Stimulated activated CD4-positive, alpha-beta T cell treated with anti-CD3 and anti-CD28 coated beads, Interleukin-4, amount 100 ng/mL, for 48 hours (primary cell): Measurements from ENCODE around the gene TMEM248.
A peak's percentile ranks its signal among the peaks of the same experiment; 100 is the strongest.
"Not testable (repeated sequence)": the region's sequence is repeated elsewhere in the genome, so short reads cannot be mapped to it uniquely, and the experiment has no call there.

ENCODE experiments used
- DNase-seq, 2 donors: peaks; one replicate each; pipeline ENCODE4 v3.0.0-alpha.2; 2020; ENCODE audit warnings: low read depth in 2 of 2

The TMEM248 gene

DNA sequence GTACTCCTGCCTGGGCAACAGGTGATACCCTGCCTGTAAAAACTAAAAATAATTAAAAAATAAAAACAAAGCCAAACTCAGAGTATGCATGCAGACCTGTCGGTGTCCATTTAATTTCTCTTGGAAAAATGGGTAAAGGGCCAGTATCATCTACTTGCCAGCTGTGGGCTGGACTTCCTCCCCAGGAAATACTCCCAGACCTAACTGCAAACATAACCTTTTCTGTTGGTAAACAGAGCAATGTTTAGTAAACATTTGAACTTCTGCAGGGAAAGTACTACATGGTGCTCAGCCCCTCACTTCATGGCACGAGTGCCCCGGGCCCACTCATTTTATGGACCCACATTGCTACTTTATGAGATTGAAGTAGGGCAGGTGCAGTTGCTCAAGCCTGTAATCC, 10.2 kb upstream of the TMEM248 start:
- DNase-seq: no peak

DNA sequence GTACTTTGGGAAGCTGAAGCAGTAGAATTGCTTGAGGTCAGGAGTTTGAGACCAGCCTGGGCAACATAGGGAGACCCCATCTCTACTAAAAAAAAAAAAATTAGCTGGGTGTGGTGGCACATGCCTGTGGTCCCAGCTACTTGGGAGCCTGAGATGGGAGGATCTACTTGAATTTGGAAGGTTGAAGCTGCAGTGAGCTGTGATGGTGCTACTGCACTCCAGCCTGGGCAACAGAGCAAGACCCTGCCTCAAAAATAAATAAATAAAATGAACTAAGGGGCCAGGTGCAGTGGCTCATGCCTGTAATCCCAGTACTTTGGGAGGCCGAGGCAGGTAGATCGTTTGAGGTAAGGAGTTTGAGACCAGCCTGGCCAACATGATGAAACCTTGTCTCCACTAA, 9.8 kb upstream of the TMEM248 start:
- DNase-seq: not testable (repeated sequence)

DNA sequence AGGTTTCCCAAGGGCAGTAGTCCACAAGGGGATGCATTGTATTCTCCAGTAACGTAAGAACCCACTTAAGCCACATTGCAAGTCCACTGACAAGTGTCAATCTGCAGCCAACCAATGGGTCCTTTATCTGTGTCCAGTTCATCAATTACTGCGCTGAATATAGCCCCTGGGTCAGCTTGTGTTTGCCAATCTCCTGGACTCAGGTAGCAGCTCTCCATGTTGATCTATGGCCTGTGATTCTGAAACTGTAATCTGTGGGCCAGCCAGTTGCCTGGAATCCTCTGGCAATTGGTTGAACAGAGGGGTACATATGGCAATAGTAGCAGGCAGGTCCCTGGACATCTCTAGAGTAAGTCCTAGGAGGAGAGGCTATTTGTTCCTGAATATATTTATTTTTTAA, 8.8 kb upstream of the TMEM248 start:
- no peak for DNase-seq

DNA sequence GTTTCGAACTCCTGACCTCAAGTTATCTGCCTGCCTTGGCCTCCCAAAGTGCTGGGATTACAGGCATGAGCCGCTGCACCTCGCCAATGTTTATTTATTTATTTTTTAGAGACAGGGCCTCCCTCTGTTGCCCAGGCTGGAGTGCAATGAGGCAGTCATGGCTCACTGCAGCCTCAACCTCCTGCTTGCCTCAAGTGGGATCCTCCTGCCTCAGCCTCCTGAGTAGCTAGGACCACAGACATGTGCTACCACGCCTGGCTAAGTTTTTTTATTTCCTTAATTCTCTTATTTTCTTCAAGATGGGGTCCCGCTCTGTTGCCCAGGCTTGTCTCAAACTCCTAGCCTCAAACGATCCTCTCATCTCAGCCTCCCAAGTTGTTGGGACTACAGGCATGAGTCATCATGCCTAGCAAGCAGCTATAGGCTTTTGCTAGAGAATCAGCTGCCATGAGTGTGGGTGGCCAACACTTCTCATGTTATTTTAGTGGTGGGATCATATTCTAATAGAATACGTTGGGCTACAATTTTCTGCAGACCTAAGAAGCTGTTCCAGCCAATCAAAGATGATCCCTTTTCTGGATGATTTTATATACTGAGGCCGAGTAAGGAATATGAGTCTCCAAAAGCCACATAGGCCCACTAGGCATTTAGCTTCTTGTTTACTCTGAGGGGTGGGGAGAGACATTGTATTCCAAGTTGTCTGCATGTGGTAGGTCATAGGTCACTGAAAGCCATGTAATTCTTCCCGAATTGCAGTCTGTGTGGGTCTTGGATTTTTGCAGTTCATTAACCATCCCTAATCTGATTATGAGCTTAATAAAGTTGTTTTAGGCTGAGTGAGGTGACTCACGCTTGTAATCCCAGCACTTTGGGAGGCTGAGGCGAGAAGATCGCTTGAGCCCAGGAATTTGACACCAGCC, 7.6 kb upstream of the TMEM248 start:
- DNase-seq: no peak

DNA sequence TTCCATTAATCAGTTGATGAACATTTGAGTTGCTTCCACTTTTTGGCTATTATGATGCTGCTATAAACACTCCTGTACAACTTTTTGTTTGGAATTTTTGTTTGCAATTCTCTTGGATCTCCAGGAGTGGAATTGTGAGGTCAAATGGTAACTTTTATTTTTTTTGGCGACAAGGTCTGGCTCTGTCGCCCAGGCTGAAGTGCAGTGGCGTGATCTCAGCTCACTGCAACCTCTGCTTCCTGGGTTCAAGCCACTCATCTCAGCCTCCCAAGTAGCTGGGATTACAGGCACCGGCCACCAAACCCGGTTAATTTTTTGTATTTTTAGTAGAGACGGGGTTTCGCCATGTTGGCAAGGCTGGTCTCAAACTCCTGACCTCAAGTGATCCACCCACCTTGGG, 3.1 kb upstream of the TMEM248 start:
- DNase-seq: not testable (repeated sequence)

DNA sequence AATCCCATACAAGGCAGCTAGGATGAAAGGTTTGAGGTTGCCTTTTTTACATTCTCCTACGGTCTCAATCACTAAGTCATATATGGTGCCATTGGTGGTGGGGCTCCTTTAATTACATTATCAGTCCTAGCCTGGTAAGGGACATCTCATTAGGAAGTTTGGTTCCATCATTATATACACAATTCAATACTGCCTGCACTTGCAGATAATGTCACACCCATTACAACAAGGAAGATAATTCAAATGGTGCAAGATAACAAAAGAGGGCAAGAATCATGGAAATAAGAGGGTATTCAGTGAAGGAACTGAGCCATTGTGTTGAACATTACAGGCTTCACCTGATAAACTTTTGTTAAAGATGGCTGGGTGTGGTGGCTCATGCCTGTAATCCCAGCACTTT, 1.7 kb upstream of the TMEM248 start:
- DNase-seq: no peak

DNA sequence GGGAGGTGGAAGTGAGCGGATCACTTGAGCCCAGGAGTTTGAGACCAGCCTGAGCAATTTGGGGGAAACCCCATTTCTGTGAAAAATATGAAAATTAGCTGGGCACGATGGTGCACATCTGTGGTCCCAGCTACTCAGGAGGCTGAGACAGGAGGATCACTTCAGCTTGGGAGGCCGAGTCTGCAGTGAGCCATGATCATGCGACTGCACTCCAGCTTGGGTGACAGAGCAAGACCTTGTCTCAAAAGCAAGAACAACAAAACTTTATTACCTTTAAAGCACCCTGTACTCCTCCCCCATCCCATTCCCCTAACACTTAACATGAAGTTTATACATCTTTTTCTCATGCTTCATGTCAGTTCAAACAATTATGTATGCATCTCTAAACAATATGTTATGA, 1.3 kb upstream of the TMEM248 start:
- no peak for DNase-seq

DNA sequence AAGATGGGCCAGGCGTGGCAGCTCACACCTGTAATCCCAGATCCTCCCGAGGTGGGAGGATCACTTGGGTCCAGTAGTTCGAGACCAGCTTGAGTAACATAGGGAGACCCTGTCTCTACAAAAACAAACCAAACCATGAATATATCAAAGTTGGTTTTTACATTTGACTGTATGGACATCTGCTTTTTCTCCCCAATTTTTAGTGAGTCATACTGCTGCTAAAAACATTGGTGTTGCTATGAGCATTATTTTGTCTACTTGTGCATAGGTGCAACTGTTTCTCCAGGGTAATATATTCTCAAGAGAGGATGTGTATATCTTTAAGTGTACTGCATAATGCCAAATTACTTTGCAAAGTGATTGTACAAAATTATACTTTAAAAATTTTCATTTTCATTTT, 769 bp upstream of the TMEM248 start:
- DNase-seq: no peak

DNA sequence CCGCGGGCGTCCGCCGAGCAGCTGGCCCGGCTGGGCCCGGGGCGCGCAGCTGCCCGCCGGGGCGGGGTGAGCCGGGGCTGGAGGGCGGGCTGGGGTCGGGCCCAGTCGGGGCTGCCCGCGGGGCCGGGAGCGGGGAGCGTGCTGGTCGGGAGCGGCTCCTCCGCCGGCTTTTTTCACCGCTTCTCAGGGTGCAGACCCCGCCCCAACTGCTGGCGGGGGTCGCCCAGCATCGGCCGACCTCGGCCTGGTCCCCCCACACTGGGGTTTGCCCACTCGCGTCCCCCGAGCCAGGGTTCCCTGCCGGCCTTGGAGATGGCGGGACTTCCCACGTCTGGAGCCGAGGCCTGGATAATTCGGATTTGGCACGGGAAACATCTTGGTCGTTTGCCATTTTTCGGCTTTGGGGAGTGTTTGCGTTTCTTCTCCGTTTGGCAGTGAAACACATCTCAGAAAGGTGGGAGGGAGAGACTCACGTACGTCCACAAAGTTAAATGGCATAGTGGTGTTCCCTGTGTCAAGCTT, 432 bp downstream of the TMEM248 start:
- DNase-seq: no peak

DNA sequence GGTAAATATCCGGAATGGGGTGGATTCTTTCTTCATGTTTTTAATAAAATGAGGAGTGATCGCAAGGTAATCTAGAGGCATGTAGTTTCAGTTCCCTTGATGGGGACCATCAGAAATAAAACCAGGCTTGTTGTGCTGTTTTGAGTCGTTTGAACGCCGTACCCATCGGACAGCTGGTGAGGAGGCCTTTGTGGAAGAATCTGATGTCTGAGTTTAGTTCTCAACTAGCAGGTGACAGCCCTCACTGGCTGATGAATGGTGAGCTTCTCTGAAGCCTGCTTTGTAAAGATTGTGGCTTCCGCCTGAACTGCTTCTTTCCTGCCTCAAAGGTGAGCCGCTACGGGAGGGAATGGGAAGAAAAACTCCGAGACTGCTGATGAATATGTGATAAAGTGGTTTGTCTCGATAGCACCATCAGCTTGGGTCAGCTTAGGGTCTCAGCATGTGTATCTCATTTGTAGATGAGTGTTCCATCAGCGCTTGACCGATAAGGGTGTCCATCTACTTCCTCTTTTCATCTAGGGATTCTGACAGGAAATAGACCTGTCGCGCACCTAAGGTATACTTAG, 977 bp downstream of the TMEM248 start:
- peak in 1 of 2 donors; percentile 4 for DNase-seq

DNA sequence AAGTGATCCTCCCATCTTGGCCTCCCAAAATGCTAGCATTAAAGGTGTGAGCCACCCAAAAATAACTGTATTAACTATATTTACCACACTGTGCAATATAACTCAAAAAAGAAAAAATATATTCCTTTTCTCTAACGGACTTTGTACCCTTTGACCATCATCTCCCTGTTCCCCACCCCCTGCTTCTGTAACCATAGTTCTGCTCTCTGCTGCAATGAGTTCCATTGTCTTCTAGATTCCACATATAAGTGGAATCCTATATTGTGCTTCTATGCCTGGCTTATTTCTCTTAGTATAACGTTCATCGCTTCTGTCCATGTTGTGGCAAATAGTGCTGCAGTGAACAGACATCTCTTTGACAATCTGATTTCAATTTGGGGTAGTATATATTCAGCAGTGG, 4.2 kb downstream of the TMEM248 start:
- no peak for DNase-seq

DNA sequence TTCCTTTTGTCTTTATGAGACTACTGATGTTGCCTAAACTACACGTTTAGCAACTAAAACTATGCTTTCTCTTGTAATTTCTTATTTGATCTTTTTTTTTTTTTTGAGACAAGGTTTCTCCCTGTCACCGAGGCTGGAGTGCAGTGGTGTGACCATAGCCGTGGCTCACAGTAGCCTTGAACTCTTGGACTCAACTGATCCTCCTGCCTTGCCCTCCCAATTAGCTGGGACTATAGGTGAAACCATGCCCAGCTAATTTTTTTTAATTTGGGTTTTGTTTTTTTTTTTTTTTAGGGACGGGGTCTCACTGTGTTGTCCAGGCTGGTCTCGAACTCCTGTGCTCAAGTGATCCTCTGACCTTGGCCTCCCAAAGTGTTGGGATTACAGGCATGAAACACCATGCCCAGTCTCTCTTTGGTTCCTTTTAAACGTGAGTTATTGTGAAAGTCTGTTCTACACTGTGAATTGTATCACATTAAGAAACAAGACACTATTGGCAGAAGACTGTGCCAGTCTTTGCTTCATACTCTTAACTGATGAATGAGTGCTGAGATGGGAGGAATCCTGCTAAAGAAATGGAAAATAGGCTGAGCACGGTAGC, 6.4 kb downstream of the TMEM248 start:
- no peak for DNase-seq

DNA sequence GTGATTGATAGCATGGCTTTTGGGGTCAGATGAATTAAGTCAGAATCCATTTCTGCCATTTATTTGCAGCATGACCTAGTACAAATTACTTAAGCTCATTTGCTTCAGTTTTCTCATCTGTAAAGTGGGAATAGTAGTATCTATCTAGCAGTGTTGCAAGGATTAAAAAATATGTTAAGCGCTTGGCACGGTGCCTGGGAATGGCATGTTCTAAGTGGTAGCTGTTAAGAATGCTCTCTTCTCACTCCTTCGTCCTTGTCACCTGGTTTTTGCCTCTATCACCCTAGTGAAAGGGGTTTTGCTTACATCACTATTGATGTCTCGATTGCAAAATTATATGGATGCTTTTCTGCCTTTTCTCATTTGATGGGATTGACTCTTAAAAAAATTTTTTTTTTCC, 7.4 kb downstream of the TMEM248 start:
- DNase-seq: no peak

DNA sequence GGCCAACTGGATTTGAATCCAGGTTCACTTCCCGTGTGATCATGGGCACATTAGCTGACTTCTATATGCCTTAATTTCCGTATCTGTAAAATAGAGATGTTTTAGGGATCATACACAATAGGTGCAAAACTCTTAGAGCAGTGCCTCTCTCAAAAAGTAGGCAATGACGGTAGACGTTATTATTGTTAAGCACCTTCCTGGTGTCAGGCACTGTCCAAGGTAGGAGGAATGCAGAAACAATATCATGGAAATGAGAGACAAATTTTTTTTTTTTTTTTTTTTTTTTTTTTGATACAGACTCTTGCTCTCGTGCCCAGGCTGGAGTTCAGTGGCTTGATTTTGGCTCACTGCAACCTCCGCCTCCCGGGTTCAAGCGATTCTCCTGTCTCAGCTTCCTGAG, 8.1 kb downstream of the TMEM248 start:
- no peak for DNase-seq

DNA sequence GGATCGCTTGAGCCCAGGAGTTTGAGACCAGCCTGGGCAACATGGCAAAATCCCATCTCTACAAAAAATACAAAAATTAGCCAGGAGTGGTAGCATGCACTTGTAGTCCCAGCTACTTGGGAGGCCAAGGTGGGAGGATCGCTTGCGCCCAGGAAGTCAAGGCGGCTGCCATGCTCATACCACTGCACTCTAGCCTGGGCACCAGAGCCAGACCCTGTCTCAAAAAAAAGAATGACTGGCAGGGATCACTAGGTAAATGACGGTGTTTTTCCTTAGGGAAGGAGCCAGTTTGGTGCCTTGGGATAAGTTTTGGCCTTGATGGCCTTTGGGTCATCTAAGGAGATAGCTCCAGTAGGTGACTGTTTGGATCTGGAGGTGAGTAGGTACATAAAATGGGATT, 8.9 kb downstream of the TMEM248 start:
- no peak for DNase-seq

DNA sequence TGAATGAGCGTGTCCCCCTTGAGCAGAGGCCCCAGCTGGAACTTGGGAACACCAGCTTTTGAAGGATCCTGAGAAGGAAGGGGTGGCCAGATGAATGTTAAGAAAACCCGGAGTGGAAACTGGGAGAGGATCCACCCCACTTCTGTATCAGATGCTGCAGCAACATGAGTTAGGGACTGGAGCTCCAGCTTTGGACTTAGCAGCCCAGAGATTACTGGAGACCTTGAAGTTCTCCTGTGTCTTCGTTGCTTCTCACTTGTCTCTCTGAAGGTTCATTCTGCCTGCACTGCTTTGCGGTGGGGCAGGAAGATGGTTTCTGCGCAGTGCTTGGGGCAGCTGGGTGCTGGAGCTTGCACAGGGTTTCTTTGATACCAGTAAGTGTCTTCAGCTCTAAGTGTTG, 9.3 kb downstream of the TMEM248 start:
- no peak for DNase-seq

DNA sequence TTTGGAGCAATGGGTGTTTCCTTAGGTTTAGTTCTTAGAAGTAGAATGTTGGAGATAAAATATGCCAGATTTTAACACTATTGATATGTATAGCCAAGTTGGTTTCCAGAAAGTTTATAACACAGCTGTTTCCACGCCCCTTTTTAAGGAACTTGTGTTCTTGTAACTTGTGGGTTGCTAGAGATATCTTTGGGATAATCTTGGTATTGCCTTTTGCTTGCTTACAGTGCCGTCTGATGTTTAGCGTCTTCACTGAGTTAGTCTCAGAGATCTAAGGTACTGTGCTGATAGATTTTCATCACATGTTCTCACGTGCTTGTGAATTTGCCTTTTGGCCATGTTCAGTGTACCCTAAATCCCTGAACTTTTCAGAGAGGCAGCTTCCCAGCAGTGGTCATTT, 12.4 kb downstream of the TMEM248 start:
- DNase-seq: no peak

DNA sequence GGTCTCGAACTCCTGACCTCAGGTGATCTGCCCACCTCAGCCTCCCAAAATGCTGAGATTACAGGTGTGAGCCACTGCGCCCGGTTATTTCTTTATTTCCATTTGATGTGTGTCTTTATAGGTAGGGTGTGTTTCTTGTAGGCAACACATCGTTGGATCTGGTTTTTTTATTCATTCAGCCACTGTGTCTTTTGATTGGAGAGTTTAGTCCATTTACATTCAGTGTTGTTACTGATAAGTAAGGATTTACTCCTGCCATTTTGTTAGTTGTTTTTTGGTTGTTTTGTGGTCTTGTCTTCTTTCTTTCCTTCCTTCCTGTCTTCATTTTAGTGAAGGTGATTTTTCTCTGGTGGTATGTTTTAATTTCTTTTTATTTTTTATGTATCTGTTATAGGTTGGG, 16.9 kb downstream of the TMEM248 start:
- DNase-seq: no peak

DNA sequence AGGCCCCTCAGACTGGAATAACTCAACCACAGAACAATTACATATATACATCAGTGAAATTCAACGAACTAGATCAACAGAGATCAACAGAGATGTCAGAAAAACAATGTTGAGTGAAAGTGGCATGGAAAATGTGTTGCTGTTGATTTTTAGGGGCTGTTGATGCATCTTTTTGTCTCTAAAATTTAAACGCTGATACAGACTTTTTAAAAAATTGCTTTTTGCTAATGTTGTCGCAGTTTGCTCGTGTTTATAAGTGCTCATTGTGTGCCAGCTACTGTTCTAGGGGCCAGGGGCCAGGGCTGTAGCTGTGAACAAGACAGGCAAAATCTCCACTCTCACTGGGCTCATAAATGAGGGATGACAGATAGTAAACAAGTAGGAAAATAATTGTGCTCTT, 18.3 kb downstream of the TMEM248 start:
- DNase-seq: no peak

DNA sequence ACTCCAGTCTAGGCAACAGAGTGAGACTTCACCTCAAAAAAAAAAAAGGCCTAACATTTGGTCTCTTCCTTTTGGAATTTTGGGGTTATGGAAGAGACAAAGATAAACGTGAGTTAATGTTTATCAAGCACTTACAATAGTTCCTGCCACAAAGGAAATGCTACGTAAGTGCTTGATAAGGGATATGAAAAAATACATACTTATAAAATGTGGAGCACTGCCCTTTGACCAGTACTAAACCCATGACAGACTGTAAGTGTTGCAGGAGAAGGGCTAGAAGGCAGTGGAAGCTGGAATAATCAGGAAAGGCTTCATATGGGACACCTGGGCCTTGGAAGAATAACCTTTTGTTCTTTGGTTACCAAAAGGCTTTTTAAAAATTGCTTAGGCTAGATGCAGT, 25.5 kb downstream of the TMEM248 start:
- DNase-seq: no peak

DNA sequence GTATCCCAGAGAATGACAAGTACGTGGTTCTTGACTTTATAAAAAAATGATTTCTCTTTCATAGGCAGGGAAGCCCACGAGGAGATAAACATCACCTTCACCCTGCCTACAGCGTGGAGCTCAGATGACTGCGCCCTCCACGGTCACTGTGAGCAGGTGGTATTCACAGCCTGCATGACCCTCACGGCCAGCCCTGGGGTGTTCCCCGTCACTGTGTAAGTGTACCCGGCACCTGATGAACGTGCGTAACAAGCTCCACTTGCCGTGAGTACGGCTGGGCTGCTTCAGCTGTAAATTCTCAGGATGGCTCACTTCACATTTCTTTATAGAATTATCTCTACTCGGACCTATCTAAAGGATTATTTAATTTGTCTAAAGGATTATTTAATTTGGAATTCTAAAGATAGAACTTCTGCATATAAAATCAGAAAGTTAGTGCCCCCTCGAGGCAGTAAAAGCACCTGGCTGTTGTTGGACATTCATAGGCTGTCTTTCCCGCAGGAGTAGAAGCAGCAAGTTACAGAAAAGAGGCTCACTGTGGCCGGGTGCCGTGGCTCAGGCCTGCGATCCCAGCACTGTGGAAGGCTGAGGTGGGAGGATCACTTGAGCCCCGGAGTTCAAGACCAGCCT, 27.6 kb downstream of the TMEM248 start:
- no peak for DNase-seq

DNA sequence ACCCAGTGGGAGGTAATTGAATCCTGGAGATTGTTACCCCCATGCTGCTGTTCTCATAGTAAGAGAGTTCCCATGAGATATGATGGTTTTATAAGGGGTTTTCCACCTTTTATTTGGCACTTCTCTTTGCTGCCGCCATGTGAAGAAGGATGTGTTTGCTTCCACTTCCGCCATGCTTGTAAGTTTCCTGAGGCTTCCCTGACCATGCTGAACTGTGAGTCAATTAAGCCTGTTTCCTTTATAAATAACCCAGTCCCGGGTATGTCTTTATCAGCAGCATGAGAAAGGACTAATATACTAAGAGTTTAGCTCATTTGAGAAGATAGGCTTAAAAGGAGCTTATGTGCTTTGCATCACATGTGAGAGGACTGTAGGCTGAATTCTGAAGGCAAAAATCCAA, 29.3 kb downstream of the TMEM248 start:
- DNase-seq: no peak
